HepG2 (cell line): ENCODE data around the gene RAMP3. TPM values are rescaled to one million over a fixed set of nuclear protein-coding genes. Genes with fewer than 3 reads are reported as not detected.

Source experiments
- ATAC-seq: fragments of 200-7000 bp; cut with Tn5 transposase; 3 replicates; pipeline ENCODE4 v1.9.1; 2020; ENCODE audit warnings: mild to moderate bottlenecking, moderate library complexity
- BruUV-seq: library from RNA; stranded (reverse); fragments of 400-500 nt; replicated peaks from 2 replicates; lab custom pipeline; 2021; lab: Mats Ljungman, UMichigan
- CTCF ChIA-PET: fragments of 300-600 bp; formaldehyde crosslinking; extraction: SDS; loops from one replicate; lab custom pipeline; 2021; ENCODE audit warnings: low total read pairs, inconsistent platforms, low intra/inter-chr PET ratio; lab: Yijun Ruan, JAX
- POLR2A ChIA-PET: fragments of 350-600 bp; sonication (Branson Sonifier 250); formaldehyde crosslinking; loops from one replicate; lab custom pipeline; 2020; ENCODE audit warnings: antibody characterized with exemption, inconsistent platforms; lab: Yijun Ruan, JAX
- DNase-seq: peaks from one replicate; pipeline ENCODE4 v3.0.0-alpha.2; 2015; ENCODE audit warnings: low spot score
- FAIRE-seq: peaks from 3 replicates; lab custom pipeline; 2011; peaks lifted over from hg19 to GRCh38; lab: Jason Lieb, UNC
- H2AFZ ChIP-seq: one replicate; pipeline ENCODE4 v1.6.1; 2011; ENCODE audit warnings: low read length, inconsistent platforms
- H3K27ac ChIP-seq: fragments of 300-600 bp; 3 replicates; pipeline ENCODE4 v1.8.0; 2011; ENCODE audit warnings: mixed run types, mild to moderate bottlenecking, mixed read lengths, low read length, inconsistent platforms; ENCODE audit not compliant: insufficient read depth; ENCODE audit errors: extremely low read length
- H3K27me3 ChIP-seq, 2 experiments: fragments of 200-600 bp in 1 of 2; 2 replicates in 1 of 2; 3 replicates in 1 of 2; pipeline versions ENCODE4 v1.6.0 to v1.8.0; 2011; ENCODE audit warnings: low read length in 2 of 2, mild to moderate bottlenecking in 2 of 2, moderate library complexity in 2 of 2, inconsistent platforms in 1 of 2; ENCODE audit not compliant: insufficient read depth in 2 of 2, control insufficient read depth in 1 of 2
- H3K36me3 ChIP-seq, 2 experiments: fragments of 200-600 bp in 1 of 2; replicated peaks in 1 of 2; 2 replicates in 1 of 2; 3 replicates in 1 of 2; pipeline versions ENCODE4 v1.5.1 to v1.8.0; 2011; ENCODE audit warnings: low read length in 2 of 2, inconsistent platforms in 1 of 2; ENCODE audit not compliant: insufficient read depth in 2 of 2, control insufficient read depth in 1 of 2
- H3K4me1 ChIP-seq: 2 replicates; pipeline ENCODE4 v1.5.1; 2012; ENCODE audit warnings: low read length, inconsistent platforms; ENCODE audit not compliant: insufficient read depth
- H3K4me2 ChIP-seq: 2 replicates; pipeline ENCODE4 v1.6.0; 2011; ENCODE audit warnings: low read depth, low read length, inconsistent platforms
- H3K4me3 ChIP-seq, 3 experiments: fragments of 200-600 bp in 1 of 3; sonication (generic), shearing (Covaris generic) in 1 of 3; replicated peaks in 1 of 3; 2 replicates each; pipeline ENCODE4 v1.5.1; 2011 to 2016; ENCODE audit warnings: low read length in 3 of 3, inconsistent platforms in 2 of 3, low read depth in 2 of 3, mild to moderate bottlenecking in 2 of 3, control low read depth in 1 of 3, mixed read lengths in 1 of 3; ENCODE audit not compliant: insufficient read depth in 1 of 3
- H3K79me2 ChIP-seq: one replicate; pipeline ENCODE4 v1.6.1; 2011; ENCODE audit warnings: low read length, inconsistent platforms; ENCODE audit not compliant: insufficient read depth
- H3K9ac ChIP-seq: 2 replicates; pipeline ENCODE4 v1.6.0; 2011; ENCODE audit warnings: mild to moderate bottlenecking, low read depth, low read length, inconsistent platforms; ENCODE audit not compliant: insufficient read depth
- H3K9me3 ChIP-seq: 2 replicates; pipeline ENCODE4 v1.5.1; 2012; ENCODE audit warnings: mild to moderate bottlenecking, low read length
- H4K20me1 ChIP-seq: 2 replicates; pipeline ENCODE4 v1.6.0; 2011; ENCODE audit warnings: inconsistent platforms, mild to moderate bottlenecking, low read length, moderate library complexity; ENCODE audit not compliant: insufficient read depth
- FOXP4 ChIP-seq: sonication (generic); formaldehyde crosslinking; IDR thresholded peaks from 2 replicates; pipeline ENCODE4 v1.4.0; 2020; ENCODE audit warnings: missing genetic modification reagents
- HCFC1 ChIP-seq: fragments of 150-350 bp; IDR thresholded peaks from 2 replicates; pipeline ENCODE4 v1.6.1; 2014; ENCODE audit warnings: low read depth, low read length
- JARID2 ChIP-seq: sonication (generic); formaldehyde crosslinking; IDR thresholded peaks from 2 replicates; pipeline ENCODE4 v1.8.1; 2023; ENCODE audit warnings: missing genetic modification reagents, inconsistent platforms; ENCODE audit not compliant: insufficient replicate concordance
- KLF6 ChIP-seq: IDR thresholded peaks from 2 replicates; pipeline ENCODE4 v1.8.0; 2016; ENCODE audit warnings: missing biosample characterization, missing genetic modification reagents
- NAIF1 ChIP-seq: sonication (generic); formaldehyde crosslinking; IDR thresholded peaks from 2 replicates; pipeline ENCODE4 v1.5.0; 2020; ENCODE audit warnings: mild to moderate bottlenecking, missing genetic modification reagents, borderline replicate concordance
- SMYD3 ChIP-seq: sonication (generic); formaldehyde crosslinking; IDR thresholded peaks from 2 replicates; pipeline ENCODE4 v1.8.1; 2023; ENCODE audit warnings: mild to moderate bottlenecking, missing genetic modification reagents
- TFAP4 ChIP-seq: sonication (generic); IDR thresholded peaks from 2 replicates; pipeline ENCODE4 v1.6.1; 2016; ENCODE audit warnings: low read depth, borderline replicate concordance
- ZMAT5 ChIP-seq: sonication (generic); formaldehyde crosslinking; IDR thresholded peaks from 2 replicates; pipeline ENCODE4 v1.5.0; 2020; ENCODE audit warnings: mild to moderate bottlenecking, low read depth, missing genetic modification reagents, borderline replicate concordance
- ZNF138 ChIP-seq: sonication (generic); formaldehyde crosslinking; IDR thresholded peaks from 2 replicates; pipeline ENCODE4 v1.5.0; 2020; ENCODE audit warnings: mild to moderate bottlenecking, low read depth, missing genetic modification reagents
- ZNF703 ChIP-seq: sonication (generic); formaldehyde crosslinking; IDR thresholded peaks from 2 replicates; pipeline ENCODE4 v1.5.1; 2020; ENCODE audit warnings: missing genetic modification reagents, mild to moderate bottlenecking, moderate library complexity, borderline replicate concordance
- ZNF75D ChIP-seq: sonication (generic); formaldehyde crosslinking; IDR thresholded peaks from 2 replicates; pipeline ENCODE4 v1.8.1; 2023; ENCODE audit warnings: missing genetic modification reagents, mild to moderate bottlenecking, borderline replicate concordance
- ZNF790 ChIP-seq: sonication (generic); formaldehyde crosslinking; IDR thresholded peaks from 2 replicates; pipeline ENCODE4 v1.8.0; 2022; ENCODE audit warnings: missing genetic modification reagents, mild to moderate bottlenecking, borderline replicate concordance
- WGBS: methylation state at CpG from one replicate; pipeline ENCODE4 v1.1.6; 2017; ENCODE audit warnings: low lambda C conversion rate; 5-methylcytosine and 5-hydroxymethylcytosine counted together
- in situ Hi-C: cut with HindIII; loops from 2 replicates; pipeline ENCODE4 v1.10.0; 2017; ENCODE audit warnings: low pct_unique_long_range_greater_than_20kb; ENCODE audit not compliant: extremely low pct_ligation_motif_present
- intact Hi-C: fragments of 100-400 bp; cut with micrococcal nuclease; formaldehyde crosslinking; loops from one replicate; pipeline ENCODE4 v1.10.0; 2022; ENCODE audit not compliant: unreplicated experiment
- polyA plus RNA-seq, 8 experiments: library from polyadenylated mRNA; depleted of rRNA in 3 of 8; stranded (reverse) in 7 of 8; unstranded in 1 of 8; fragments of >200 nt; fragmentation: Illumina TruSeq in 4 of 8; extraction: Trizol in 4 of 8; gene quantifications; 2 replicates each; pipeline versions ENCODE4 v1.2.1 to v1.2.3, GENCODE V29; 2011 to 2016; ENCODE audit warnings: low read depth in 4 of 8, missing spikeins in 1 of 8, mixed read lengths in 1 of 8; ENCODE audit not compliant: insufficient read depth in 1 of 8
- total RNA-seq, 5 experiments: library from RNA; depleted of rRNA; stranded (reverse); fragments of >200 nt; fragmentation: Illumina TruSeq; extraction: Trizol; gene quantifications; 2 replicates each; pipeline ENCODE4 v1.2.3, GENCODE V29; 2016; ENCODE audit warnings: low read depth in 1 of 5

Gene RAMP3
- total and polyA plus RNA-seq, 2 of the 13 experiments (the other 11 are each of a cell fraction or from before 2014, with no cell fraction given): not detected

- TF ChIP-seq JARID2 (CRISPR knock-in tag) (no peak), KLF6 (CRISPR knock-in tag) (no peak), FOXP4 (CRISPR knock-in tag) (no peak), SMYD3 (CRISPR knock-in tag) (no peak), NAIF1 (no peak), ZNF703 (CRISPR knock-in tag) (no peak), ZNF75D (CRISPR knock-in tag) (no peak), HCFC1 (no peak), ZMAT5 (CRISPR knock-in tag) (no peak), TFAP4 (no peak), ZNF790 (CRISPR knock-in tag) (no peak), ZNF138 (CRISPR knock-in tag) (no peak)
- WGBS: 44% methylated on average over 11 of the region's 21 CpGs
- no peak for DNase-seq
These were observed 25.5 kb downstream of the RAMP3 start for GRCh38 chr7:45182856-45183710.

More at GRCh38 chr7:45182856-45183710, 25.5 kb downstream of the RAMP3 start:
- POLR2A ChIA-PET: no interaction called here
- intact Hi-C loops: no loop called here
- H3K9me3 ChIP-seq: no peaks in the 10 kb centered on the region
- no peaks in the 10 kb centered on the region for H4K20me1 ChIP-seq
- H3K4me3 ChIP-seq: no peak overlapping the region
- FAIRE-seq (no peak), ATAC-seq (no peak)
- no peak overlapping the region for H3K4me2 ChIP-seq
- no peaks in the 10 kb centered on the region for H3K36me3 ChIP-seq
- peaks cover 9 to 59% of the 10 kb centered on the region in 2 experiments; a peak in 4 of 5 replicates for H3K27me3 ChIP-seq
- CTCF ChIA-PET: no interaction called here
- no peak overlapping the region for H2AFZ ChIP-seq
- in situ Hi-C loops: no loop called here
- no peaks in the 10 kb centered on the region for H3K79me2 ChIP-seq
- no peak overlapping the region for H3K27ac ChIP-seq
- no peaks in the 10 kb centered on the region for H3K4me1 ChIP-seq
- no TSS peak for BruUV-seq
- no peak overlapping the region for H3K9ac ChIP-seq
